Body of pancreas (tissue), 4 donors: Measurements from ENCODE around the gene IGSF6.

Source experiments
- POLR2A ChIP-seq, 3 donors: fragments of 450-650 bp; IDR thresholded peaks; one replicate each; pipeline ENCODE4 v1.6.1; 2016; ENCODE audit warnings: antibody characterized with exemption in 3 of 3, mild to moderate bottlenecking in 2 of 3
- TF ChIP-seq, protein P1 (sequence below), 7 experiments: fragments of 450-650 bp in 4 of 7; fragments of 200-600 bp in 3 of 7; sonication (generic) in 3 of 7; IDR thresholded peaks; one replicate each; pipeline ENCODE4 v1.5.1; 2016 to 2019; ENCODE audit warnings: antibody characterized with exemption in 7 of 7

DNA sequence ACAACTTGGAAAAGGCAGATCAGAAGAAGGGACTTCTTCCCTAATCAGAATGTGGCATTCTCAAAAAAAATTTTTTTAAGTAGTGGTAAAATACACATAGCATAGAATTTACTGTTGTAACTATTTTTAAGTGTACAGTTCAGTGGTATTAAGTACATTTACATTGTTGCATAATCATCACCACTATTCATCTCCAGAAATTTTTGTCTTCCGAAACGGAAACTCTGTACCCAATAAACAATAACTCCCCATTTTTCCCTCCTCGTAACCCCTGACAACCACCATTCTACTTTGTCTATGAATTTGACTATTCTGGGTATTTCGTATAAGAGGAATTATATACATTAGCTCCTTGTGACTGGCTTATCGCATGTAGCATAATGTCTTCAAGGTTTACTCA is 34.1 kb downstream of the IGSF6 start:
- TF ChIP-seq POLR2A (IDR thresholded peaks at IDR 0.05): no peak
- TF ChIP-seq, protein P1, sequence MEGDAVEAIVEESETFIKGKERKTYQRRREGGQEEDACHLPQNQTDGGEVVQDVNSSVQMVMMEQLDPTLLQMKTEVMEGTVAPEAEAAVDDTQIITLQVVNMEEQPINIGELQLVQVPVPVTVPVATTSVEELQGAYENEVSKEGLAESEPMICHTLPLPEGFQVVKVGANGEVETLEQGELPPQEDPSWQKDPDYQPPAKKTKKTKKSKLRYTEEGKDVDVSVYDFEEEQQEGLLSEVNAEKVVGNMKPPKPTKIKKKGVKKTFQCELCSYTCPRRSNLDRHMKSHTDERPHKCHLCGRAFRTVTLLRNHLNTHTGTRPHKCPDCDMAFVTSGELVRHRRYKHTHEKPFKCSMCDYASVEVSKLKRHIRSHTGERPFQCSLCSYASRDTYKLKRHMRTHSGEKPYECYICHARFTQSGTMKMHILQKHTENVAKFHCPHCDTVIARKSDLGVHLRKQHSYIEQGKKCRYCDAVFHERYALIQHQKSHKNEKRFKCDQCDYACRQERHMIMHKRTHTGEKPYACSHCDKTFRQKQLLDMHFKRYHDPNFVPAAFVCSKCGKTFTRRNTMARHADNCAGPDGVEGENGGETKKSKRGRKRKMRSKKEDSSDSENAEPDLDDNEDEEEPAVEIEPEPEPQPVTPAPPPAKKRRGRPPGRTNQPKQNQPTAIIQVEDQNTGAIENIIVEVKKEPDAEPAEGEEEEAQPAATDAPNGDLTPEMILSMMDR (IDR thresholded peaks at IDR 0.05): no peak
